ENCODE results near the gene QARS1.

The QARS1 gene

DNA sequence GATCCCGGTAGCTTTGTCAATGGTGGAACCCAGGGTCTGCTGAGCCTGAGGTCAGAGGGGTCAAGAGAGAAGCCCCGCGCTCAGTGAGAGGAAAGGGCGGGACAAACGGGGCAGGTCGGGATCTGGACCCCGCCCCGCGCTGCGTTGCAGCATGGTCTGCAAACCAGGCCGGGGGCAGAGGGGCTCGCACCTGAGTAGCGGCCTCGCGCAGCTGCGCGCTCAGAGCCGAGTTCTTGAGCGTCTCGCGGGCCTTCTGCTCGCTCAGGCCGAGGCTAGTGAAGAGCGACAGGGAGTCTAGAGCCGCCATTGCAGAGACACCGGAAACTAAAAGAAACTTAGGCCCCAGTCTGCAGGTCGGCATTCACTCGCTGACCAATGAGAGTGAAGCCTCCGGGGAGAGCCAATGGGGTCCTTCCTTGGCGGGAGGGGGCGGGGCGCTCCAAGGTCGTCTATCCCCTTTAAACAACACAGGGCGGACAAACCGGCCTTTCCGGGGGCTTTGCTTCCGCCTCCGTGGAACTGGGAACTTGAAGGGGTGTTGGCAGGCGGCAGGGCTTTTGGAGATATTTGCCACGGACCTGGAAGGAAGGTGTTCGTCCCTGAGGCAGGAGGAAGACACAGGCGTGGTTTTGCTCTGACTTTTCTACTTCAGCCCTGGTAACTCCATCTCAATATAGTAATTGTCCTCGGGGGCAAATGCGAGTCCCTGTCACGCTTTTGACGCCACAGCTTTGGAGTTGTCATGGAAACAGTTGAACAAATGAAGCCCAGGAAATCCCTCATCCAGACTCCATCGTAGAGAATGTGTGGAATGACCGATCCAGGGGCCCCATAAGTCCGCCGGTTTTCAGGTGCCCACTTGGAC, at the start of gene QARS1:
Gene QARS1 (minus strand): TSS at position 331 of the 865 bp plus-strand sequence. CDS start 24 bp downstream, at position 307.
- peak; percentile 91 for DNase-seq

DNA sequence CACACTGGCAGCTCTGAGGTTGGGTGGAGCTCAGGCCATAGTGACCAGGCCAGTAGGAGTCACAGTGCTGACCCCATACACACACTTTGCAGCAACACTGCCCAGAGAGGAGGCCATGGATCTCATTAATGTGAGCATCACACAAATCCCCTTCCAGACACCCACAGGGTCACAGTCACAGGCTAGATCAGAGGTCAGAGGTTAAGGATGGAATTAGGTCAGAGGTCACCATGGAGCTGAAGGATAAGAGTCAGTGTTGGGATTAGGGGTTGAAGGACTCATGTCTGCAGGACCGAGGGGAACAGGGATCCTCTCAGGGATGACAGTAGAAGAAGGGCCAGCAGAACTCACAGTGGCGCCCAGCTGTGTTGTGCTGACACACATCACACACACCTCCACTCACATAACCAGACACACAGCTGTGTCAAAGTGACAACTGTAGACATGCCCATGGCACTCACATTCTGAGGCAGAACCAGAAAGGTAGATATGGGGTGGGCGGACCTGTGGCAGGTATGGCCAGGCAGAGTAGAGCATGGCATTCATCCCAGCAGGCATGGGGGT, 48.9 kb upstream of the QARS1 start:
- DNase-seq: no peak

DNA sequence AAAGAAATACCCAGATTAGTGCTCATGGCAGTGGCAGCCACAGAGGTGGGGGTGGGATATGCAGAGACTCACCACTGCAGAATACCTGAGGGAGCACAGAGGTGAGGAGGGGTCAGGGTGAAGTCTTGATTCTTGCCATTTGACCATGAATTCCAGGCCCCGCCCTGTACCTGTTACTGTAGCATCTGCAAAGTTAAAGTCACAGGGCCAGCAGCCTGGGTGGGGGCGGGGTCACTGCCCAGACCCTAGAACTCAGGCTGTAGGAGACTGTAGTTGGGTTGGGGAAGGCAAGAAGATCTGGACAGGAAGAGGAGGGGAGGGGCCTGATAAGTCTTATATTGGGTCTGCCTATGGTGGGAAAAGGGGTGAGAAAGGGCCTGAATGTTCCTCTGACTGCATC, 47.1 kb upstream of the QARS1 start:
- no peak for DNase-seq

DNA sequence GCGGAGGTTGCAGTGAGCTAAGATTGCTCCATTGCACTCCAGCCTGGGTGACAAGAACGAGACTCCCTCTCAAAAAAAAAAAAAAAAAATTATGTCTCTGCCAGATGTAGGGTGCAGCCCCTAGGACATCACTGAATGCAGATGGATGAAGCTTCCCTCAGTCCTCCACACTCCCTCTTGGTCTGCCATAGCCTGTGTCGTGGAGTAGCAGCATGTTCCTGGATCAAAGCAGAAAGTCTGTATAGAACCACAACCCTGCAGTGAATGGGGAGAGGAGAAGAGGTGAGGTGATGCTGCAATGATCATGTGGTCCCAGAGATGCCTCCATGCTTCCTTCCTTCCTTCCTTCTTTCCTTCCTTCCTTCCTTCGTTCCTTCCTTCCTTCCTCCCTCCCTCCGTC, 43.6 kb upstream of the QARS1 start:
- DNase-seq: no peak

DNA sequence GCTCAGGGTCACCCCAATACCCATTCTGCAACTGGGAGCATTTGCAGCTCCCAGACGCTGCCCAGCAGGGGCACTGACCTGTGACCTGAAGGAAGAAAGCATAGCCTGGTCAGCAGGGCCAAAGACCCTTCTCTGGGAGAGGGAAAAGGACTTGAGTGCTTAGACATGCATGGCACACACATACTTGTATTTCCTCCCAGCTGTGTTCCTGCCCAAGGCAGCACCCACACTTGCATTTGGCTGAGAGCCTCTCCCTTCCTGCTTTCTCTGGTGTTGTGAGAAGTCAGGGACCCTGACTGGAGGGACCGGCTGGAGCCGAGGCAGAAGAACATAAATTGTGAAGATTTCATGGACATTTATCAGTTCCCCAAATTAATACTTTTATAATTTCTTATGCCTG, 35.5 kb upstream of the QARS1 start:
- DNase-seq: no peak

DNA sequence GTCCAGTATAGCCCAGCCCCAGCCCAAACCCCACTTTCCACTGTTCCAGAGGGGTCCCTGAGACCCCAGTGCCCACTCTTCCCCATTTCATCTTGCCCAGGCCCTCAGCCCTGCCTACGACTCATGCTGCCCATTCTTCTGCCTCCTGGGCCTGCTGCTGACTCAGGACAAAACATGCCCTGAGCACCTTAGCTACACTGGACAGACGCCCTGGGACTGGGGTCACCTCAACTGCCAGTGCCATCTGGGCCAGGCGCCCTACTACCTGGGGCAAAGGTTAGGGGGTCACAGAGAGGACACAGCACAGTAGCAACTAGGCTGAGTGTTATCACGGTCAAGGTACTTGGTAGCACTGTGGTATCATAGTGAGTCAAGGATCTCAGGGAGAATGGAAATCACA, 30.9 kb upstream of the QARS1 start:
- DNase-seq: no peak

DNA sequence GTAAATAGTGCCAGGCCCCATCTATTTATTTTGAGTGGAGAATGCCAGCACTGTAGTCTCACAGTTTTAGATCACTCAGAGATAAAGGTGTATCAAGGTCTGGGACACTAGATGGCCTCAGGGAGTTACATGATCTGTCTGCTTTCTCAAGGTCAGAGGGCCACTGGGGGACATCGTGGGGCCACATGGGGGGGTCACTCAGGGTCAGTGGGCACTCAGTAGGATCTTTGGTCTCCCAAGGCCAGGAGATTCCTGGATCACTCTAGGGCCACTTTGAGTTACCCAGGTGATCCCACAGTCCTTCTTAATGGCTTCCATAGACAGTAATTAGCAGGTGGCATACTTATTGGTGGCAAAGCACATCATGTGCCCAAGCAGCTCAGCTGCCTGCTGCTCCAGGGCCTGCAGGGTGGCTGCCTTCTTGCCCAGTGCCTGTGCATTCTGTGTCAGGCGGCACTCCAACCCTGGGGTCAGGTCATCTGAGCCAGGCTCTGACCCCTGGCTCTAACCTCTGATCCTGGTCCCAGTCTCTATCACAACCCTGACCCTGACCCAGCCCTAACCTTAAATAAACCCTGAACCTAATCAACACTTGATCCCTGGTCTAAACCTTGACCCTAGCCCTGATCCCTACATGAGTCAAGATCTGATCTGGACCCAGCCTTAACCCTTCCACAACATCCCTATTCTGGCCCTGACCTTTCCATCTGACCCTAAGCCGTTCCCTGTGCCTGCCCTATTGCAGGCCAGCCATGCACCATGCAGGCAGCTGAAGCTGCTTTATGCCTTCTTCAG, 30.1 kb upstream of the QARS1 start:
- no peak for DNase-seq

DNA sequence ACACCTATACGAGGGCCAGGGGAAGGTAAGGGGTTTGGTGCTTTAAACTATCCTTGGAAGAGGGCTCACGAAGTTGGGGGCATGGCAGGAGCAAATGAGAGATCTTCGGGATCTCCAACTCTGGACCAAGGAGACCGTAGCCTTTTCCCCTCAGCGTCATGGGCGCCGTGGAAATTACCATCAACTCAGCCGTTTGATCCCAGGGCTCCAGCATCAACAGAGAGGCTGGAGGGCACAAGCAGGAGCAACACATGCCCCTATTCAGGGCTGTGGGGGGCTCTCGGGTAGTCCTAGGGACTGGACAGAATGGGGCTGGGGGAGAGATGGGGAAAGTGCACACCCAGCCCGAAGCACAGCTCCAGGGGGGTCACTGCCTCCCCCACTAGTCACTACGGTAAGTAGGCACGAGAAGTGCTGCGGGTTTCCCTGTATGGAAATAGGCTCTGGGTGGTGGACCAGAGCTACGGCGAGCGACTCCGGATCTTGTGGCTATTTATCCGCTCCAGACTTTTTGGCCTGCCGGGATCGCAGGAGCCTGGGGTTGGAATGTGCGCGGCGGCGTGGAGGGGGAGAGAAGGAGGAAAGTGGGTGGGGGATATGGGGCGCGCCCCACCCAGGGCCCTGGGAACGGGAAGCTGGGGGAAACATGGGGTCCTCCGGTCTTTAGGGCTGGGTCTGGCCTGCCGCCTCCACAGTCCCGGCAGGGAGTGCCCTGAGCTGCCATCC, 28.8 kb upstream of the QARS1 start:
- peak; percentile 38 for DNase-seq

DNA sequence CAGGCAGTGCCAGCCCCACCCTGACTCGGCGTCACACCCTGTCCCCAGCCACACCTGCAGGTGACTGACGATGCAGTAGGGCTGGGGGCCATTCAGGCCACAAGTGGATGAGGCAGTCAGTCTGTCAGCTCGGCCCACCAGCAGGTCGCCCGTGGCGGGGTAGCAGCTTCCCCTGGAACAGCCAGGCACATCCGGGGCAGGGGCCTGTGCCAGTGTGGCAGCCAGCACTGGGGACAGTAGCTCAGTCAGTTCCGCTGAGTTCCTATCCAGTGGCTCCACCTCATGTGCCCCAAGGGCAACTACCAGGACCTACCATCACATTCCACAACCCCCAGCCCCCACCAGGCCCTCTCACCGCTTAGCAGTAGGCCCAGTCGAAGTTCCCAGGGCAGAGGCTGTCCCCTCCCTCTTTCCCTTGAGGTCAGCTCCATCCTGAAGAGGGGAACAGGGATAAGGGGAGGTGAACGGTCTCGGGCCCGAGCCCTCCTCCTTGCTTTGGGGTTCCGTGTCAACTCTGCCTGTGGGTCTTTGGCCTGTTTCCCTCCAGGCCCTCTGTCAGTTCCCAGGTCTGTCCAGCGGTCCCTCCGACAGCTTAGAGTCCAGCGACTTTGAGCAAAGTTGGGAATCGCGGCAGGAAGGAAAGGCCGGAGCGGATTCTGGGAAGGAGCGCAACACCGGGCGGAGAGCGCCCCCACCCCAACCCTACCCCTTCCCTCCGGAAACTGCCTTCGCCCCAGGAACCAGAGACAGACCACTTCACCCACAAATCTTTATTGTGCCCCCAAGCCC, 28.1 kb upstream of the QARS1 start, which contains the start of gene LAMB2:
Gene LAMB2 (minus strand): TSS at position 614 of the 789 bp plus-strand sequence. CDS start 183 bp downstream, at position 431.
- DNase-seq: no peak

DNA sequence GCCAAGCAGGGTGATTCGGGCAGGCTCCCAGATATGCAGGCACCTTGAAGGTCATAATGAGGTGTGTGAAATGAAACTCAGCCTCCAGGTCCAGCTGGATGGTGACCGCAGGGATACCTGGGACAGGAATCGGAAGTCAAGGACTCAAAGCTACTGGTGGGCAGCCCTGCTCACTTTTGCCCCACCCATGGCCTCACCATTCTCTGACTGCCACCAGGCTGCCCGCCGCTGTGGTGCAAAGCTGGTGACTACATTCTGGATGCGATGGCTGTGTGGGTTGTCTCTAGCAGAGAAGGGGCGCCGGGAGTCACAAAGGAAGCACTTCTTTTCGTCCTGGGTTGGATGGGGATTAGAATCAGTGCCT, 27.5 kb upstream of the QARS1 start:
- no peak for DNase-seq

DNA sequence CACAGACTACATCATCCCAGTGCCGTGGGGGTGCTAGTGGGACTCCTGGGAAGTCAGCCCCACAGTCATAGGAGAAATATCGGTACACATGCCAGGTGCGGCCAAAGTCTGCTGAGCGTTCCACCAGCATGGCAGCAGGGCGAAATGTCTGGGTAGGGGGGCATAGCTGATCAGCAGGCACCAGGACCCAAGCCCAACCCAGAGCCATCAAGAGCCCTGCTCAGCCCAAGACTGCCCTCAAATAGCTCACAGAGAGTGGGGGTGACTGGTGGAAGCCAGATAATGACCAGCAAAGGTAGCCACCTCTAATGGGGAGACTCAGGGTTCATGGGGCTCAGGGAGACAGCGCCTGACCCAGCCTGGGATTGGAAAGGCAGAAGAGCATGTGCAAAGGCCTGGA, 27.0 kb upstream of the QARS1 start:
- no peak for DNase-seq

DNA sequence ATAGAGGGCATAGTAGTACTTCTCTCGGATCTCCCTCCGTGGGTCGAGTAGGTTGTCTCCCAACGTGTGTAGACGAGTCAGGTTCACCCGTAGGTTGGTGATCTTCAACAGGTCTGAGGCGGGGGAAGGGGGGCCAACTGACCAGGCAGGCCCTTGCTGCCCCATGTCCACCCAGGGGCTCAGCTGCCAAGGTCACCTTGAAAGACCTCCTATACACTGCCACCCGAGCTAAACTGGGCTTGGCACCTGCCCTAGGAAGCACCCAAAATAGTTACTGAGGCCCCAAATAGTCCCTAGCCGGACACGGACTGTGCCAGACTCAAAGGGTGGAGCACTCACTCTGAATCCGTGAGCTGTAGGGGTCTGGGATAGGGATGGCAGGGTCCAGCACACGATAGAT, 26.5 kb upstream of the QARS1 start:
- no peak for DNase-seq

DNA sequence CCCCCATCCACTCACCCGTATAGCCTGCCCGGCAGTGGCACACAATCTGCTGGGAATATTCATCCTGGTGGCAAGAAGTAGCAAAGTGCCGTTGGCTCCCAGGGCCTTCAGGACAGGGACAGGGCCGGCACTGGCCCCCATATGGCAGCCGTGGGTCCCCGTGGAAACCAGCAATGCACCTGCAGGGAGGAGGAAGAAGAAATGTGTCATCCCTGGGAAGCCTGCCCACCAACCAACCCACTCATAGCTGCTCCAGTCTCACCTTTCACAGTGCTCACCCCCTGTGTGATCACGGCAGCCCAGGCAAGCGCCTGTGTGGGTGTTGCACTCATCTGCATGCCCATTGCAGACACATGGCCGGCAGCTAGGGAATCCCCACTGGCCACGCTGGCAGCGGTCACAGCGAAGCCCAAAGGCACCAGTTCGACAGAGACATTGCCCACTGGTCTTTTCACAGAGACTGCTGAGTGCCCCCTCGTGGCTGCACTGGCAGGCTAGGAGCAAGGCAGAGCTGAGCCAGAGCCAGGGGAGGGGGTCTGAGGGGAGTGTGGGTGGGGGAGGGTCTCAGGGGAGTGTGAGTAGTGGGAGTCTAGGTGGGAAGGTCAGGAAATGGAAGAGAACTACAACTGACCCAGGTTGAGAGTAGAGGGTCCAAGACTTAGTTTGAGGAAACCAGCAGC, 20.6 kb upstream of the QARS1 start:
- no peak for DNase-seq

DNA sequence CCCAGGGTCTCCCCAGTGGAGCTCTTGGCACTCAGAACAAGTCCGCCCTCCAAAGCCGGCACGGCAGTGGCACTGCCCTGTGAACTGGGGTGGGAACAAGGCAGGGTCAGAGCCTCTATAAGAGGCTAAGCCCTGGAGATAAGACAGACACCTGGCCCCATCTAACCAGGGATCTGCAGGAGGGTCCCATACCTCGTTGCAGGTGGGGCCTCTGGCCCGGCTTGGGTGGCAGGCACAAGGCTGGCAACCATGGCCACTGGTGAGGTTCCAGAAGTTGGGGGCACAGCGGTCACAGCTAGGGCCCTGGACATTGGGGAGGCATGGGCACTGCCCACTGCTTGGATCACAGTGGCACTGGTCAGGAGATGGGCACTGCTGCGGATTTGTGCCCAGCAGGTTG, 19.6 kb upstream of the QARS1 start:
- DNase-seq: no peak

DNA sequence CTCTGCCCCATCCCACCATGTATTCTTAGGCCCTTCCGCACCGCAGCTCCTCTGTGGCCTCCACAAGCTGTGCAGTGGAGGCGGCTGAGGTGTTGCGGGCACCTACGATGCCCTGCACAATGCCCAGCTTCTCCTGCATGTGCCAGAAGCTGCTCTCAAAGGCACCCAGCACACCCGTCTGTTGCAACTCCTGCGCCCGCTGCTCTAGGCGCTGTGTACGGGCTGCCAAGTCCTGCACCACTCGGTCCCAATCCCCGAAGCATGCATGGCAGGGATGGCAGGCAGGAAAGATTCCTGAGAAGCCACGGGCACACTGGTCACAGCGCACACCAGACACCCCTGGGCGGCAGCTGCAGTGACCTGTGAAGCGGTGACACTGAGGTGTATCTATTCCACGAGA, 19.1 kb upstream of the QARS1 start:
- no peak for DNase-seq

DNA sequence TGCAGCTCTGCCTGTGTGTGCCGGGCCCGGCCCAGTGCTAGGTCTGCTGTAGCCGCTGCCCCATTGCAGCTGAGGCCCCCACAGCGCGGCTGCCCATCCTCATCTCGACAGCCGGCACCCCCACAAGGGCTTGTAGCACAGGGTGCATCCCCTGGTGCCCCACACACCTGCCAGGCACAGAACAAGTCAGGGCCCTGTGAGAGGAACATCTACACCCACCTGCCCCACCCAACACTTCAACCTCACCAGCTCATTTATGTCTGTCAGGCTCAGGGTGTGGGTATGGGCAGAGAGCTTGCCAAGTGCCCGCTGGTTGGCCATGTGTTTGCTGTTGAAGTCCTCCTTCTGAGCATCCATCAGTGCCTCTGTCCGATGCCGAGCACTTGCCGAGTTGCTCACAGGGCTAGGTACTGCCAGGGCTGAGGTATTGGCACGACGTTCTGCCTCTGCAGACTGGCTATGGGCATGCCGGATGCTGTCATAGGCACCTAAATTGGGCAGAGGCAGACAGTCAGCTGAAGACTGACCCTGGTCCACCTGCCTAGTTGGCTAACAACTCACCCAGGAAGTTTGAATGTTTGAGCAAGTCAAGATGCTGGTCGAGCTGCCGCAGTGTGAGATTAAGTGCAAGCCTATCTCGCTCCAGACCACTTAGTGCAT, 18.5 kb upstream of the QARS1 start:
- no peak for DNase-seq

DNA sequence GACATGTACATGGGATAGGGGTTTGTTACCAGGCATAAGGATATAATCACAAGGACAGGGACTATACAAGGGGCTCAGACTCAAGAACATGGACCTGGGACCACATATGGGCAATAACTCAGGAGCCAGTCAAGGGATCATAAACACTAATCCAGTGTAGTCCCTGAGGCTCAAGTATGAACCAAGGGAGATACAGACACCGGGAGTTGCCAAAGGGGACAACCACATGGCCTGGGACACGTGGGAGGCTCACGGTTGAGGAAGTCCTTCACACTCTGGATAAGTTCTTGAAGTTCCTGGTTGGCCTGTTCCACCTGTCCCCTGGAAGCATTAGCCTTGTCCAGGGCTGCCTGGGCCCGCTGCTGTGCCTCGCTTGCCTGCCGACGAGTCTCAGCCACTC, 17.9 kb upstream of the QARS1 start:
- no peak for DNase-seq

DNA sequence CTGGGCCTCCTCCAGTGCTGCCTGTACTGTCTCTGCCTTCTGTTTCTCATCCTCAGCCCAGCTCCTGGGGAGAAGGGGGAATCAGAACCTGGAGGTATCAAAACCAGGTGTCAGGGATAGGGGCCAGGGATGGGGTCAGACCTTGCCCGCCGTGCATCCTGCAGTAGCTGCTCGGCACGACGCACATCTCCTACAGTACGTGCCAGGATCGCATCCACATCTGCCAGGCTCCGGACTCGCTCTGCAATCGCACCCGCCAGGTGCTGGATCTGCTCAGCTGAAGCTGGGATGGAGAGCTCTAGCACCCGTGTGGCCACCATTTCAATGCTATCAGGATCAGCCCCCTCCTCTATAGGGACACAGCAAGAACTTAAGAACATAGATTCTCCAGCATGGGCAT, 17.5 kb upstream of the QARS1 start:
- no peak for DNase-seq

DNA sequence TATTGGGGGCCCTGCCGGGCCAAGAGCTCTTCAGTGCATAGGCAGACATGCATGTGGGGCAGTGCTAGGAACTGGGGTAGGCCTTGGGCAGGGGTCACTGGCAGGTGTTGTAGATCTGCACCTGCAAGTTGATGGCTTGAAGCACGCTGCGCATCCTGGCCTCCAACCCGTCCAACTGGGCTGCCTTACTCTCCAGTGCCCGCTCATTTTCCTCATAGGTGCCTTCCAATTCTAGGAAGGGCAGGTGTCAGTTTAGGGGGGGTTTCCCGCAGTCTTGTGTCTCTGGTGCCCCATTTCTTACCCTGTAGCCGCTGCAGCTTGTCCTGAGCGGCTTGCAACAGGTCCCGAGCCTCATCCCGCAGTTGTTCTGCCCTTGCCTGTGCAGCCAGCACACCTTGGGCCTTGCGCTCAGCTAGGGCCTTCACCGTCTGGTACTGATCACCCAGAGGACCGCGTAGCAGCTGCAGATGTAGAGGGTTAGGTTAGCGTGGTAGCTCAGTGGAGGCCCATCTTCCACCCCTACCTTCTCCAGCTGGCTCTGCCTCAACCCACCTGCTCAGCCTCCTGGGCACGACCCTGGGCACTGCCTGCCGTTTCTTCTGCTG, 16.7 kb upstream of the QARS1 start:
- no peak for DNase-seq

DNA sequence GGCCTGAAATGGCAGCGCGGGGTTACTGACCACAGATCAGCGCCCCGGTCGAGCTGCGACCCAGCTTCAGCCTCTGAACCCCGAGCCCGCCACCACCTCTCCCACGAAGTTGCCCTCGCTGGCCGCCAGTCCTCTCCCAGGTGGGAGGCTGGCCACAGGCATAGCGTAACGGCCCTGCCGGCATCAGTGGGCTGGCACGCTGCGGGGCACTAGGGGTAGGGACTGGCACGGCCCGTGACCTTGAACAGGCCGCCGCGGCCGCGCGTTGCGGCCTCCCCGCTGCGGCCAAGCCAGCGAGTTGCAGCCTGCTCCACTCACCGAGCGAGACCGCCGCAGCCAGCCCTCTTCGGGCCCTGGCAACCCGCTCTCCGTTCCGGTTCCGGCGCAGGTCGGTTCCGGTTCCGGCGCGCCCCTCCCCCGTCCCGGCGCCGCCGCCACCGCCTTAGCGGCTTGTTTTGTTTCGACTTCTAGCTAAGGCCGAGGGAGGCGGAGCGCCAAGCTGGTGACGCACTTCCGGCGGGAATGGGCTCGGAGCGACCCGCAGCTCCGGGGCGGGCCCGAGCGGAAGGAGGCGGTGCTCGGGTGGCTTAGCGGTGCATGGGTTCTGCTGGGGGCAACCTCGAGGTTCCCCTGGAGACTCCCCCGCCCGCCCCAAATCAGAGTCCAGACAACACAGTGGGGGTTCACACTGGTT, 16.0 kb upstream of the QARS1 start, which contains the start of gene USP19:
Gene USP19 (minus strand): TSS at position 386 of the 694 bp plus-strand sequence. CDS start 1,678 bp downstream, outside the sequence.
- DNase-seq: peak; percentile 89

Data from MV-4-11 (cell line).